Type B pancreatic cell (in vitro differentiated cells): ENCODE data around the gene ZFYVE19. TPM values are rescaled to one million over a fixed set of nuclear protein-coding genes. Genes with fewer than 3 reads are reported as not detected.

ENCODE experiments used
- DNase-seq: peaks from one replicate; pipeline ENCODE4 v3.0.0; 2021; ENCODE audit warnings: mixed read lengths; ENCODE audit not compliant: unreplicated experiment; ENCODE audit errors: extremely low spot score
- H3K27ac Mint-ChIP-seq: 2 replicates; pipeline ENCODE4 v1.8.0; 2021; ENCODE audit warnings: mild to moderate bottlenecking, mixed read lengths
- H3K27me3 Mint-ChIP-seq: 2 replicates; pipeline ENCODE4 v1.8.0; 2021; ENCODE audit warnings: mixed read lengths
- H3K36me3 Mint-ChIP-seq: 2 replicates; pipeline ENCODE4 v1.8.0; 2021; ENCODE audit warnings: mixed read lengths
- H3K4me1 Mint-ChIP-seq: one replicate; pipeline ENCODE4 v1.8.0; 2021; ENCODE audit warnings: mixed read lengths; ENCODE audit not compliant: unreplicated experiment
- H3K4me3 Mint-ChIP-seq: 2 replicates; pipeline ENCODE4 v1.8.0; 2021; ENCODE audit warnings: mild to moderate bottlenecking, mixed read lengths
- H3K9me3 Mint-ChIP-seq: 2 replicates; pipeline ENCODE4 v1.8.0; 2021; ENCODE audit warnings: mixed read lengths
- CTCF ChIP-seq: fragments of 200-600 bp; sonication (generic); conservative IDR thresholded peaks from 2 replicates; pipeline ENCODE4 v1.5.0; 2021; ENCODE audit warnings: antibody characterized with exemption, mild to moderate bottlenecking
- total RNA-seq: library from RNA; stranded (reverse); gene quantifications from 2 replicates; pipeline ENCODE4 v1.2.1, GENCODE V29; 2021; ENCODE audit warnings: low replicate concordance

Gene ZFYVE19
- total RNA-seq, 1 donor from 2014 or later = 31.6 TPM

DNA sequence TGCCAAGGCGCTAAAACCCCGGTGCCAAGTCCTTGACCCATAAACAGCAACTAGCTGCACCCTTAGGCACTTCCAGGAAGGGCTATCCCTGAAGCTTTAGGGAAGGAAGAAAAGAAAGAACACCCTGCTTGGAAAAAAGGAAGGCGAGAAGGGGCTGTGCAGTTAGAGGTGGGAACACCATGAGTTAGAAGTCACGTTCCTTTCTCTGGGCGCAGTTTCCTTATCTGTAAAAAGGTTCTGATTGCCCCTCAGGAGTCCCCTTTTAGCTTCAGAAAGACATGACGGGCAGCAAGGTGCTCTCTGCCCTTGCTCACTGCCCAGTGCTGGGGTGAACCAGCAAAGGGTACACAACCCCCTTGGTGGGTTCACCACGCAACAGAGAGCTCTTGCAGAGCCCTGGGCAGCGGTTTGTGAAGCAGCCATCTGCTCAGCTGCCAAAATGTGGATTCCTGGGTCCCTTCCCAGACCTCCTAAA is 42.2 kb upstream of the ZFYVE19 start:
- H3K4me1 Mint-ChIP-seq = peaks cover 21% of the 10 kb centered on the region
- no peaks in the 10 kb centered on the region for H3K36me3 Mint-ChIP-seq
- TF ChIP-seq CTCF = no peak
- peak overlapping the region; percentile 92 for H3K27ac Mint-ChIP-seq
- H3K27me3 Mint-ChIP-seq = peaks cover 2% of the 10 kb centered on the region
- H3K9me3 Mint-ChIP-seq = no peaks in the 10 kb centered on the region
- no peak for DNase-seq
- peak overlapping the region; percentile 87 for H3K4me3 Mint-ChIP-seq

DNA sequence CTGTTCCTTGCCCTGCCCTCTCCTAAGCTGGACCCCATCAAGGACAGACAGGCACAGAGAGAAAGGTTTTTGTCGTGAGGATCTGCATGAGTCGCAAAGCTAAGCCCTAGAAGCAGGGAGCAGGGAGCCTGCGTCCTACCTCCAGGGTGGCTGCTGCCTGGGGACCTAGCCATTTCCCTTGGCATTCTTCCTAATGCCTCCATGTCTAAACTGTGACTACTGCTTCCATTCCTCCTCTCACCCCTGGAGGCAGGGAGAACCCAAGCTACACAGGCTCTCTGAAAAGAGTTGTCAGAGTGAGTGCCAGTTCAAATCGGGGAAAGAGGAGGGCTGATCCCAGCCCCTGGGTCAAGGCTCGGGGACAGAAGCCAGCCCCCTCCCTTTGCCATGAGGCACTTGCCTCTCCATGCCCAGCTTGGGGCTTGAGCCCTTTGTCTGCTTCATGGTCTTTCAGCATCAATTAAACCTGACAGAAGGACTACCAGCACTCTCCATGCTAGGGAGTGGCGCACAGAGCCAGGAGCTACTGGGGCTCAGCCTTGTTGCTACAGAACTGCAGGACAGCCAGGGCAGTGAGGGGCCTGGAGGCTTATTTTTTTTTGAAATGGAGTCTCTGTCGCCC is 40.6 kb upstream of the ZFYVE19 start:
- peak overlapping the region; percentile 52 for H3K4me3 Mint-ChIP-seq
- H3K9me3 Mint-ChIP-seq = no peaks in the 10 kb centered on the region
- peaks cover 27% of the 10 kb centered on the region for H3K4me1 Mint-ChIP-seq
- H3K27ac Mint-ChIP-seq = peak overlapping the region; percentile 92
- peaks cover 2% of the 10 kb centered on the region for H3K27me3 Mint-ChIP-seq
- DNase-seq = no peak
- TF ChIP-seq CTCF = no peak
- no peaks in the 10 kb centered on the region for H3K36me3 Mint-ChIP-seq

GRCh38 chr15:40766906-40767837 is 39.7 kb upstream of the ZFYVE19 start:
- H3K9me3 Mint-ChIP-seq = no peaks in the 10 kb centered on the region
- H3K27ac Mint-ChIP-seq = peak overlapping the region; percentile 92
- H3K4me3 Mint-ChIP-seq = no peak overlapping the region
- peaks cover 2% of the 10 kb centered on the region for H3K27me3 Mint-ChIP-seq
- DNase-seq = no peak
- no peak for TF ChIP-seq CTCF
- H3K36me3 Mint-ChIP-seq = no peaks in the 10 kb centered on the region
- H3K4me1 Mint-ChIP-seq = peaks cover 27% of the 10 kb centered on the region

DNA sequence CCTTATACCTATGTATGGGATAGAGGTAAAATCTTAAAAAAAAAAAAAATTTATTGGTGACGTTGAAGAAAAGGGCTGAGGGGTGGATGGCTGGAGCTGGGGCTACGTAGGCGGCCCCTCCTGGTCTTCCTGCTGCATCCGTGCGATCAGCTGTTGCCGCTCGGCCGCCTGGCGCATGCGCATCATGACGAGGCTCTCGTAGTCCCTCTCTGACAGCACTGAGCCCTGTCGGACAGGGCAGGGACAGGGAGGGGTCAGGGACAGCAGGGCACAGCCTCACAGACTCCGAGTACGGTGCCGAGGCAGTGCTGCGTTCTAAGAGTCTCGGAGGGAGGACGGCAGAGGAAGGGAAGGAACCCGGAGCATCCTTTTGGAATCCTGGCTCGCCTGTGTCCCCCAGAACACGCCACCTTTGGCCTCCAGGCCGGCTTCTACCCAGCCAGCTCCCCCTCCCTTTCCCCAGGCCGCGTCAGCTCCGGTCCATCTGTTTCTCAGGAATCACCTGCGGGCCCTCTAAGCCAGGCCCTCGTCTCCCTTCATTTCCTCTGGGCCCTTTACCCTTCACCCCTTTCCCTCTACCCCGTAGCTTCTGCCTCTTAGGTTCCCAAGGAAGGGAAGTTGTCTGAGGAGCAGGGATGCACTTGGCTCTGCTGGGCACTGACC is 38.9 kb upstream of the ZFYVE19 start:
- no peak for DNase-seq
- Mint-ChIP-seq H3K36me3 (no peaks in the 10 kb centered on the region), H3K4me3 (no peak overlapping the region), H3K4me1 (peaks cover 27% of the 10 kb centered on the region), H3K27me3 (peaks cover 2% of the 10 kb centered on the region), H3K9me3 (no peaks in the 10 kb centered on the region), H3K27ac (no peak overlapping the region)
- no peak for TF ChIP-seq CTCF

GRCh38 chr15:40768521-40769273 is 38.2 kb upstream of the ZFYVE19 start:
- no peaks in the 10 kb centered on the region for H3K9me3 Mint-ChIP-seq
- no peak for TF ChIP-seq CTCF
- no peaks in the 10 kb centered on the region for H3K36me3 Mint-ChIP-seq
- H3K27me3 Mint-ChIP-seq = peaks cover 2% of the 10 kb centered on the region
- no peak overlapping the region for H3K4me3 Mint-ChIP-seq
- no peak overlapping the region for H3K27ac Mint-ChIP-seq
- no peak for DNase-seq
- H3K4me1 Mint-ChIP-seq = peaks cover 27% of the 10 kb centered on the region
